GM21423 (cell line): ENCODE measurements around the gene MRPL49.
A peak's percentile ranks its signal among the peaks of the same experiment; 100 is the strongest.
"Not testable (repeated sequence)": the region's sequence is repeated elsewhere in the genome, so short reads cannot be mapped to it uniquely, and the experiment has no call there.

ENCODE experiments used
- ATAC-seq: cut with Tn5 transposase; IDR thresholded peaks from one replicate; pipeline ENCODE4 v1.9.1; 2021; ENCODE audit warnings: mild to moderate bottlenecking, moderate library complexity; ENCODE audit not compliant: unreplicated experiment

Gene MRPL49

GRCh38 chr11:65132238-65132987, 10.3 kb downstream of the MRPL49 start:
- peak; percentile 30 for ATAC-seq

- no peak for ATAC-seq
Observed at GRCh38 chr11:65132988-65133700, 11.0 kb downstream of the MRPL49 start.

- no peak for ATAC-seq
Observed at GRCh38 chr11:65133724-65134123, 11.6 kb downstream of the MRPL49 start.

- peak; percentile 51 for ATAC-seq
Observed at GRCh38 chr11:65134240-65134951, 12.3 kb downstream of the MRPL49 start, which contains the start of gene SYVN1. TSS of gene SYVN1 (minus strand) at chr11:65134519. CDS start at chr11:65133601, 918 bp downstream.

- peak; percentile 60 for ATAC-seq
Observed at GRCh38 chr11:65134952-65135632, 13.0 kb downstream of the MRPL49 start.

- no peak for ATAC-seq
Observed at GRCh38 chr11:65135633-65136145, 13.6 kb downstream of the MRPL49 start.

GRCh38 chr11:65136515-65137096, 14.5 kb downstream of the MRPL49 start:
- no peak for ATAC-seq

- no peak for ATAC-seq
Observed at GRCh38 chr11:65141896-65142494, 19.9 kb downstream of the MRPL49 start.

GRCh38 chr11:65147352-65148075, 25.4 kb downstream of the MRPL49 start:
- no peak for ATAC-seq

GRCh38 chr11:65148657-65149056, 26.5 kb downstream of the MRPL49 start:
- no peak for ATAC-seq

GRCh38 chr11:65150131-65150508, 28.0 kb downstream of the MRPL49 start:
- ATAC-seq: not testable (repeated sequence)

- ATAC-seq: no peak
Observed at GRCh38 chr11:65150509-65151299, 28.6 kb downstream of the MRPL49 start.

GRCh38 chr11:65151331-65151899, 29.3 kb downstream of the MRPL49 start:
- ATAC-seq: no peak

- ATAC-seq: no peak
Observed at GRCh38 chr11:65152122-65152521, 30.0 kb downstream of the MRPL49 start.

GRCh38 chr11:65156256-65156655, 34.1 kb downstream of the MRPL49 start:
- ATAC-seq: no peak

GRCh38 chr11:65156926-65157325, 34.8 kb downstream of the MRPL49 start:
- no peak for ATAC-seq

GRCh38 chr11:65157336-65157735, 35.2 kb downstream of the MRPL49 start:
- ATAC-seq: no peak

GRCh38 chr11:65159012-65159411, 36.9 kb downstream of the MRPL49 start:
- ATAC-seq: no peak
